Pancreas (tissue), 10 donors: Measurements from ENCODE around the gene CCDC74B. TPM values are rescaled to one million over a fixed set of nuclear protein-coding genes. Genes with fewer than 3 reads are reported as not detected.
"Not testable (repeated sequence)": the region's sequence is repeated elsewhere in the genome, so short reads cannot be mapped to it uniquely, and the experiment has no call there.

Source experiments
- ATAC-seq, 4 donors: fragments of 200-7000 bp; cut with Tn5 transposase; one replicate each; pipeline versions ENCODE4 v1.8.0 to v1.9.1; 2020; ENCODE audit warnings: mild to moderate bottlenecking in 4 of 4, moderate library complexity in 4 of 4
- DNase-seq, 6 donors: peaks; one replicate each; pipeline ENCODE4 v3.0.0-alpha.2; 2020
- FAIRE-seq: peaks from 2 replicates; lab custom pipeline; 2012; peaks lifted over from hg19 to GRCh38; lab: Jason Lieb, UNC
- H3K27ac ChIP-seq, 4 donors: fragments of 200-600 bp; sonication (generic); 1 replicate in 3 of 4; 2 replicates in 1 of 4; pipeline versions ENCODE4 v1.5.0 to v1.8.0; 2020
- H3K27me3 ChIP-seq, 4 donors: fragments of 200-600 bp; one replicate each; pipeline ENCODE4 v1.8.0; 2021
- H3K36me3 ChIP-seq, 3 donors: fragments of 200-600 bp; sonication (generic) in 1 of 3; one replicate each; pipeline versions ENCODE4 v1.5.0 to v1.8.0; 2020 to 2021
- H3K4me1 ChIP-seq, 3 donors: fragments of 200-600 bp; one replicate each; pipeline ENCODE4 v1.8.0; 2021
- H3K4me3 ChIP-seq, 4 donors: fragments of 200-600 bp; sonication (generic) in 2 of 4; one replicate each; pipeline versions ENCODE4 v1.5.0 to v1.8.0; 2020 to 2021
- H3K9me3 ChIP-seq, 4 donors: fragments of 200-600 bp; one replicate each; pipeline ENCODE4 v1.8.0; 2021
- CTCF ChIP-seq, 4 donors: fragments of 200-600 bp; sonication (generic) in 3 of 4; IDR thresholded peaks; one replicate each; pipeline versions ENCODE4 v1.5.0 to v1.8.0; 2021; ENCODE audit warnings: antibody characterized with exemption in 4 of 4
- whole genome bisulfite sequencing, 2 donors: extraction: QIAGEN DNeasy Blood & Tissue Kit; methylation state at CpG; one replicate each; pipeline ENCODE4 v1.1.7; 2013; 5-methylcytosine and 5-hydroxymethylcytosine counted together
- intact Hi-C, 3 donors: fragments of 100-400 bp; cut with DNase I; formaldehyde crosslinking; loops; one replicate each; pipeline versions ENCODE4 v1.11.1 to v1.14.2; 2022
- polyA plus RNA-seq, 2 donors: library from polyadenylated mRNA; stranded (reverse); fragments of 200-250 nt; gene quantifications; one replicate each; pipeline ENCODE4 v1.2.3, GENCODE V29; 2013
- total RNA-seq, 6 donors: library from RNA; stranded (reverse); fragmentation: NEBNext Ultra II Directional in 4 of 6; extraction: Animal tissue kit (Norgen Biotek cat#: 25700) in 4 of 6; gene quantifications; one replicate each; pipeline versions ENCODE4 v1.2.1 to v1.2.4, GENCODE V29; 2021 to 2023
- donor health status: healthy with polysubstance abuse.
- donor health status: DM: no; HTN: no; CAD: no; lungs with moderate emphysema.
- donor health status: DM: no; HTN: no; CAD: no.
- donor health status: control.
- donor health status: control.
- donor health status: Bipolar disorder and iron deficiency.
- donor health status: DM: yes; HTN: yes; CAD: no.
- donor health status: DM: no; HTN: no; CAD: no.
- donor health status: DM: no; HTN: no; CAD: no.
- donor health status: DM: yes; HTN: yes; CAD: no.

The CCDC74B gene
- total and polyA plus RNA-seq, 8 donors = 0.34 to 6.3 (median 0.50) TPM

GRCh38 chr2:130150181-130151144, 5.6 kb upstream of the CCDC74B start:
- DNase-seq = no peak
- no peak for FAIRE-seq
- ATAC-seq = no peak
- intact Hi-C loops = no loop called here
- Histone ChIP-seq H3K4me1 (no peaks in the 10 kb centered on the region), H3K36me3 (peaks cover 0 to 5% (median 0%) of the 10 kb centered on the region in 3 donors), H3K27me3 (no peaks in the 10 kb centered on the region), H3K27ac (no peak overlapping the region), H3K9me3 (no peaks in the 10 kb centered on the region), H3K4me3 (no peak overlapping the region)
- 84 to 86% methylated on average over 23 of the region's 23 CpGs for WGBS, 2 donors
- TF ChIP-seq CTCF (IDR thresholded peaks at IDR 0.05) = no peak

GRCh38 chr2:130148515-130148914, 3.6 kb upstream of the CCDC74B start:
- DNase-seq, ATAC-seq, H3K9me3 ChIP-seq, FAIRE-seq, H3K4me1 ChIP-seq, H3K27me3 ChIP-seq, H3K4me3 ChIP-seq, H3K27ac ChIP-seq, intact Hi-C loops, H3K36me3 ChIP-seq: not testable (repeated sequence)
- 41 to 43% methylated on average over 6 of the region's 6 CpGs for WGBS, 2 donors

- peak in 1 of 6 donors; percentile 49 for DNase-seq
- 58 to 69% methylated on average over 17 to 21 of the region's 28 CpGs for WGBS, 2 donors
- H3K4me1 ChIP-seq, intact Hi-C loops, H3K27me3 ChIP-seq, H3K27ac ChIP-seq, H3K9me3 ChIP-seq, ATAC-seq, H3K36me3 ChIP-seq, FAIRE-seq, H3K4me3 ChIP-seq: not testable (repeated sequence)
Measured at GRCh38 chr2:130143266-130144039, 1.5 kb downstream of the CCDC74B start.

GRCh38 chr2:130142396-130143265, 2.3 kb downstream of the CCDC74B start:
- H3K27me3 ChIP-seq, ATAC-seq, H3K4me3 ChIP-seq, H3K4me1 ChIP-seq, intact Hi-C loops, H3K36me3 ChIP-seq, H3K9me3 ChIP-seq, FAIRE-seq, H3K27ac ChIP-seq: not testable (repeated sequence)
- peak in 1 of 6 donors; percentile 41 for DNase-seq
- WGBS, 2 donors = 72 to 85% methylated on average over 12 to 13 of the region's 13 CpGs

GRCh38 chr2:130141645-130142370, 3.1 kb downstream of the CCDC74B start:
- WGBS, 2 donors = 75 to 81% methylated on average over 13 to 18 of the region's 22 CpGs
- FAIRE-seq = not testable (repeated sequence)

GRCh38 chr2:130141002-130141401, 3.9 kb downstream of the CCDC74B start:
- not testable (repeated sequence) for H3K27ac ChIP-seq, ATAC-seq

More at GRCh38 chr2:130141645-130142370, 3.1 kb downstream of the CCDC74B start:
- H3K4me3 ChIP-seq, H3K9me3 ChIP-seq, H3K4me1 ChIP-seq, H3K36me3 ChIP-seq, H3K27me3 ChIP-seq, DNase-seq, ATAC-seq, intact Hi-C loops, H3K27ac ChIP-seq: not testable (repeated sequence)

GRCh38 chr2:130140516-130140915, 4.4 kb downstream of the CCDC74B start:
- intact Hi-C loops, H3K27me3 ChIP-seq, H3K36me3 ChIP-seq, ATAC-seq, FAIRE-seq, H3K9me3 ChIP-seq, H3K27ac ChIP-seq, H3K4me3 ChIP-seq, H3K4me1 ChIP-seq, DNase-seq: not testable (repeated sequence)
- WGBS, 2 donors = 78 to 93% methylated on average over 5 to 7 of the region's 7 CpGs

More at GRCh38 chr2:130141002-130141401, 3.9 kb downstream of the CCDC74B start:
- H3K27me3 ChIP-seq, H3K9me3 ChIP-seq, DNase-seq, H3K36me3 ChIP-seq, H3K4me3 ChIP-seq, intact Hi-C loops, H3K4me1 ChIP-seq, FAIRE-seq: not testable (repeated sequence)
- 95 to 97% methylated on average over 4 of the region's 6 CpGs for WGBS, 2 donors

- FAIRE-seq, DNase-seq, intact Hi-C loops, H3K36me3 ChIP-seq, H3K27me3 ChIP-seq, ATAC-seq, H3K4me1 ChIP-seq, H3K9me3 ChIP-seq, H3K27ac ChIP-seq, H3K4me3 ChIP-seq: not testable (repeated sequence)
- 78 to 86% methylated on average over 23 to 29 of the region's 30 CpGs for WGBS, 2 donors
Measured at GRCh38 chr2:130139331-130140280, 5.3 kb downstream of the CCDC74B start.

- H3K36me3 ChIP-seq, H3K27me3 ChIP-seq, H3K27ac ChIP-seq, H3K4me1 ChIP-seq, H3K4me3 ChIP-seq, FAIRE-seq, H3K9me3 ChIP-seq, ATAC-seq, intact Hi-C loops: not testable (repeated sequence)
- WGBS, 2 donors = 75 to 85% methylated on average over 15 of the region's 15 CpGs
- DNase-seq = peak in 1 of 6 donors; percentile 46
Measured at GRCh38 chr2:130138841-130139251, 6.1 kb downstream of the CCDC74B start.
